GM19240 (cell line): ENCODE measurements around the gene NMT2.

Experiments
- DNase-seq: peaks from one replicate; pipeline ENCODE4 v3.0.0; 2011; ENCODE audit warnings: low spot score; ENCODE audit not compliant: insufficient read length

NMT2 gene

DNA sequence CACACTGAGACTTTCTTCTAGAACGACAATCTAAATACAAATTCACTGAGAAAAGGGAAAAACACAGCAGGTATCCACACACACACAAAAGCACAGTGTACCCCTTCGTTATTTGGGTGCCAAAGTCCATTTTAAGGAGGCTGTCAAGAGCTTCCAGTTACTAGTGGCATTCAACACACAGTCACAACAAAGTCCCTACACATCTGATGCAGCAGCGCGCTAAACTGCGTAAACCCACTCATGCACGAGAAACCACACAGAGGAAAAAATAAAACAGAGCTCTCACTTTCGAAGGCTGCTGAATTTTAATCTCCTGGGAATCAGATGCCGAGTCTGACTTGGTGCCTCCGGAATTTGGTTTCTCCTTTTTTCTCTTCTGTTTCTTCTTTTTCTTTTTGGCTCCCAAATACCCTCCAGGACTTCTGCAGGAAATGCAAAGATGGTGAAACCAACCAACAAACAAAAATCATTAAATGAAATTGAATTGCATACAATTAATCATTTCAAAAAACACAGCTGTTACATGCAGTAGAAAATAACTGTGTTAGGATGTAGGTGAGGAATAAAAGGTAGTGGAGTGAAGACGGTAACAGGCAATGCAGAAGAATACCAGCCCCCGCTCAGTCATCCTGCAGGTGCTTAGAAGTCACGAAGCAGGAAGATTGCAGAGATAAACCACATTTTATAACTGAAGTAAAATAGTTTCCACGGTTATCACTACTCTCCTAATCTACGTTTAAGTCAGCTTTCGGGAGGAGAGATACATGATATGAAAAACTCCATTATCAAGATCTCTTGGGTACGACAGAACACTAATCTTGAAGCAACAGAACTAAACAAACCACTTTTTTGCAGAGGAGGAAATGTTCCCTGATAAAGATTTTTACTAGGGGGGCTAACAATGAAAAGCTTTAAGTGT lies 27.1 kb downstream of the NMT2 start:
- DNase-seq, result peak; percentile 14

DNA sequence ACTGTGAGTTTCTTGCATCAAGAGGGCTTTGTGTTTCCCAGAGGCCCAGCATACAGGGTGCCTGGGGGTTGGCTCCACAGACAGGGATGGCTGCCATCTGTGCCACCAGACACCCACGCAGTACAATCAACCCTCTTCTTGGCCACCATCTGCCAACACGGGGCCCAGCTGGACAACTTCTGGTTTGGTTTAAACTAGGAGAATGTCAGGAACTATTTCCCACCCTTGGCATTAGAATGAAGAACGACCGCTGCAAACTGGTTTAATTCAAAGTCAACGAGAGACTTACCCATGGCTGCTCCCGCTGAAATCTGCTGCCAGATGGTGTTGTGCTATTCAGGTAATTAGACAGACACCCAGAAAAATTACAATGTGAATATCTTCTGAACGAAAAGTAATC lies 27.8 kb downstream of the NMT2 start:
- DNase-seq, result no peak

GRCh38 chr10:15137636-15138035 lies 30.9 kb downstream of the NMT2 start:
- no peak for DNase-seq

DNA sequence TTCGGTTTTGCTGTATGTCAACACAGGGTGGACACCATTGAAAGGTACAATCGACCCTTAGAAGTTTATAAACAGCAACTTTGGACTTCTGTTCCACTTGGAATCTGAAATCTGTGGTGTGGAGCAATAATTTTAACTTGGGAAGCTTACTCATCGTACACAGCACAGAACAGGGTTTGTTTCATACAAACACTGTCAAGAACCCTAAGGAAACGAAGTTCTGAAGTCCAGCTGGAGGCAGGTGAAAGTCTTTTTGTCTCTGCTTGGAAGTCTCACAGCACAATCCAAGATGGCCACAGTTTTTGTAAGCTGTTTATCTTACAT lies 31.5 kb downstream of the NMT2 start:
- no peak for DNase-seq

GRCh38 chr10:15136129-15137035 lies 32.1 kb downstream of the NMT2 start:
- no peak for DNase-seq

DNA sequence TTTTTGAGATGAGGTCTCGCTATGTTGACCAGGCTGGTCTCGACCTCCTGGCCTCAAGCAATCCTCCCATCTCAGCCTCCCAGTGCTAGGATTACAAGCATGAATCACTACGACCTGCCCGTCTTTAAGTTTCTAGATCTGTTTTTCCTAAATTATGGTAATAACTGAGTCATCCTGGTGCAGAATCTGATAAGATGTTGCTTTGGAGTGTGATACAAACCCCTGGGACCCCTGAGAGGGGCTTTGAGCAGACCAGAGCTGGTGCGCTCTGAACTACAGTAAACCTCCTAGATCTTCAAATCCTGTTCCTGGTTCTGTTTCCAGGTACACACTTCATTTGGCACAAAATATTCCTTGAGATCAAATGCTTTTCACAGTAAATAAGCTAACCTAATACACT lies 37.2 kb downstream of the NMT2 start:
- no peak for DNase-seq

GRCh38 chr10:15124908-15125307 lies 43.6 kb downstream of the NMT2 start:
- no peak for DNase-seq

GRCh38 chr10:15124190-15124589 lies 44.3 kb downstream of the NMT2 start:
- no peak for DNase-seq

GRCh38 chr10:15123749-15124184 lies 44.7 kb downstream of the NMT2 start:
- DNase-seq, result no peak

GRCh38 chr10:15122477-15123030 lies 45.9 kb downstream of the NMT2 start:
- peak; percentile 41 for DNase-seq

- no peak for DNase-seq
These were observed 46.8 kb downstream of the NMT2 start for GRCh38 chr10:15121707-15122106.

GRCh38 chr10:15120523-15120922 lies 48.0 kb downstream of the NMT2 start:
- DNase-seq, result no peak

- no peak for DNase-seq
These were observed 49.9 kb downstream of the NMT2 start for GRCh38 chr10:15118615-15119014.

DNA sequence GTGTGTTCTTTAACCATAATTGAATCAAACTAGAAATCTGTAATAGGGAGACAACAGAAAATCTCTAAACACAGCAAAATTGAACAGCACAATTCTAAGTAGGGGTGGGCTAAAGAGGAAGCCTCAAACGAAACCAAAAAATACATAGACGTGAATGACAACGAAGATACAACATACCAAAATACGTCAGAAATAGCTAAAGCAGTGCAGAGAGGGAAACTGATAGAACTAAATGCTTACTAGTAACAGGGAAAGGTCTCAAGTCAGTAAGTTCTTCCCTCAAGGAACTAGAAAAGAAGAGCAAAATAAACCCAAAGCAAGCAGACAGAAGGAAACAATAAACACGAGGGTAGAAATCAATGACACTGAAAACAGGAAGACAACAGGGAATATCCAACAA lies 52.3 kb downstream of the NMT2 start:
- DNase-seq, result no peak

DNA sequence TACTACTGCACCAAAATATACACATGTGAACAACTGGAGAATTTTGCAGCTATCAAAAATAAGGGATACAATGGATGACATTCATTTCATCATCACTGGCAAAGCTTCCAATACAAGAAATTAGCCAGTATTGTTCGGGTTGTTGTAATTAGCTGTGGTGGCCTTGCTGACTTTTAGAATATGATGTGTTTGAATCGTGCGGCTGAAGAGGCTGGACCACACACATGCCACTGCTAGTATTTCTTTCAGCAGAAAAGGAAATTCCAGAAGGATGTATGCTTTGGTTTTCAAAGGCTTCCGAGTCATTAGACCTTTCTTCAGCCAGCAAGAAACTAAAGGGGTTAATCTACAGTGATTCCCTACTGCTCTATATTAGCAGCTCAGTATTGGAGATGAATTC lies 54.7 kb downstream of the NMT2 start:
- no peak for DNase-seq

- no peak for DNase-seq
These were observed 55.8 kb downstream of the NMT2 start for GRCh38 chr10:15112657-15113056.

DNA sequence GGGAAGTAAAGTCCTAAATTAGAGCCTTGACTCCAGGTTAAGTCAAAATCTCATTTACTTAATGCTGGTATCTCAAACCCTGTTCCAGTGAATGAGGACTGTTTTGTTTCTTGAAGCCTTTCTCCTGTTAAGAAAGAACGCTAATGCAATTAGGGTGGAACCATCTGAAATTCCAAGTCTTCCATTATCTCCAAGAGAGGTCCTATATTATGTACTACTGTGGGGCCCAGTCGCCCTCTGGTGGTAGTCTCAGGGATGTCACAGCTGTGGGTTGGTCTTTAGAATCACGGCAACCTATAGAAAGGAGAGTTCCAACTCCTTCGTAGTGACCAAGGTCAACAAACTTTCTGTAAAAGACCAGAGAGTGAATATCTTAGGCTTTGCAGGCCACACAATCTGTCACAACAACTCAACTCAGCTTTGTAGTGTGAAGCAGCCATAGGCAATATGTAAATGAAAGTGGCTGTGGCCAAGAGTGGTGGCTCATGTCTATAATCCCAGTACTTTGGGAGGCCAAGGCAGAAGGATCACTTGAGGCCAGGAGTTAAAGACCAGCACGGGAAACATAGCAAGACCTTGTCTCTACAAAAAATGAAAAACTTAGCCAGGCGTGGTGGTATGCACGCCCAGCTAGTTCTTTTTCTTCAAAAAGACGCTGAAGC lies 62.0 kb downstream of the NMT2 start:
- DNase-seq, result no peak

GRCh38 chr10:15103513-15103912 lies 65.0 kb downstream of the NMT2 start:
- DNase-seq, result no peak

- no peak for DNase-seq
These were observed 68.6 kb downstream of the NMT2 start for GRCh38 chr10:15099886-15100285.

DNA sequence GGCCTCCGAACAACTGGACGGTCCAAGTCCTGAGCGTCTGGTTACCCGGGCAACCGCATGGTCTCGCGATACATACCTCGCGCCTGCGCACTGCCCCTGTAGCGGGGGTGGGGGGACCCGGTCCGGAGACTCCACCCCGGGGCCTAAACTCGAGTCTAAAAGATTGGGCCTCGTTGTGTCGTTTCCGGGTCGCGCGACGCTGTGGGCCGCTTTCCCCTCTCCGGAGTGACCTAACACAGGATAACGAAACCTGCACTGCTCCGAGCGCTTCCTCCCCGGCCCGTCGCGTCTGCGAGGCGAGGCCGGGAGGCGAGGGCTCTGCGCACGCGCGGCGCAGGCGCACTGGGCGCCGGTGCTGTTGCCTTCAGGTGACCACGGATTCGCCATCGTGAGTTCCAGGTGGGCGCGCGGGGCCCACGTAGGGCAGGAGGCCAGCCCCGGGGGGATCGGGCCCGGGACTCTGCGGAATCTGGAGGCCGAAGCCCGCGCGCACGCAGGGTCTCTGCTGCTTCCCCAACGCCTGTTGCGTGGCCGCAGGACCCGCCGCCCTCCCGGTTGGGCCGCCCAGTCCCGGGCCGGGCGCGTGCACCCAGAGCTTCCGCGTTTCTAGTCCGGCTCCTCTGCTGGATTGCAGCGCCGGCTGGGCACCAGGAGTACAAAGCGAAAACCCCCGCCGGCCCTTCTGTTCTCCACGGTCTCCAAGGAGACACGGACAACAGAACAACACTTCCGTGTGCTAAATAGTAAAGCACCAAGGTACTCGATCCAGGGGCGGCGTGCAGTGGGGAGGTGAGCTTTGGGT lies 71.3 kb downstream of the NMT2 start, which contains the start of gene RPP38:
Gene RPP38 (plus strand): TSS at position 345 of the 802 bp plus-strand sequence. CDS start 5,960 bp downstream, outside the sequence.
- peak; percentile 87 for DNase-seq

DNA sequence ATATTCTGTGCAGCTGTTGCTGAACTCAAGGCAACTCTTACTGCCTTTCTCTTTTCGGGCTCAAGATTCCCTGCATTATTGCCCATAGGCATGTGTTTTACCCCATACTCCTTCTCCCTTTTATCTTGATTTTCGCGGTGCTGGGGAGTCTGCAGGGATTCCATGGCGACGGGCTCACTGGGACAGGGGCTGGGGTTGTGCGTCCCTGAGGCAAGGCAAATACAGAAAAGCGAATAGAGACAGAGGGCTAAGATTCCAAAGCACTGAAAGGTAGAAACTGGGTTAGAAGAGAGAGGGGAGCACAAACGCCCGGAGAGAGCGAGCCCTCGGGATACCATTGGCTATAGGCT lies 71.9 kb downstream of the NMT2 start:
- no peak for DNase-seq
